NCI-H1436 (cell line): ENCODE results near the gene PPP1R13L.
A peak's percentile ranks its signal among the peaks of the same experiment; 100 is the strongest.

ENCODE experiments used
- DNase-seq: peaks from one replicate; lab custom pipeline; 2025; lab: John Stamatoyannopoulos, UW

PPP1R13L gene

GRCh38 chr19:45406226-45407090, 1.6 kb upstream of the PPP1R13L start, which contains the start of gene POLR1G:
Gene POLR1G (plus strand): TSS chr19:45406644. CDS start chr19:45406697, 53 bp downstream.
- peak; percentile 85 for DNase-seq

- peak; percentile 91 for DNase-seq
These were observed 761 bp upstream of the PPP1R13L start for GRCh38 chr19:45405435-45406225.

DNA sequence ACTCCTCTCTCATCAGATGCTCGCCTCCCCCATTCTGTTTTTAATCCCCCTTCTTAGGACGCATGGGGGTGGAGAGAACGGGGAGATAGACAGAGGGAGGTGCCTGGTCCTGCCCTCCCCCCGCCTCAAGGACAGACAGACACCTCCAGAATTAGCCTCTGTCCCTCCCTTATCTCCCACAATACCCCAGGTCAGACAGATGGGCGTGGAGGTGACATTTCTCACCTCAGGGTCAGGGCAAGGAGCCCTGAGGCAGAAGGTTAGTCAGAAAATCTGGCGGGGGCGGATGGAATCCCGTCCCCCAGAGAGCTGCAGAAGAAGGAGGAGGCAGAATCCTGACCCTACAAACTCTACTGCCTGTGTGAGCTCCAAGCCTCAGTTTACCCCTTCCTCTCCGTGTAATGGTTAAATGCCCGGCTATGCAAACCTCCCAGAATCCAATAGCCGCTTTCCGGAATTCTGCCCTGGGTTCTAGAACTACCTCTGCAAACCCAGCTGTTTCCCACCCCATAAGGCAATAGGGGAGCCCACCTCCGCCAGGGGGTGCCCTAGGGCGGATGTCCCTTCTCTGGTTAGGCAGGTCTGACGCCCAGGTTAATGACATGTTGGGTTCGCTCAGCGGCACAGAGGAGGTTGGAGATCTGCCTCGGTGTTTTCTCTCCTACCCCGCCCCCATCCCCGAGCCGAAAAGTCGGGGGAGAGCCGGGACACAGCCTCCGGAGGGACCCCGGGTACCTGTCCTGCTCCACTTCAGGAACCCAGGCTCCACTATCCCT, 900 bp downstream of the PPP1R13L start:
- peak; percentile 54 for DNase-seq

DNA sequence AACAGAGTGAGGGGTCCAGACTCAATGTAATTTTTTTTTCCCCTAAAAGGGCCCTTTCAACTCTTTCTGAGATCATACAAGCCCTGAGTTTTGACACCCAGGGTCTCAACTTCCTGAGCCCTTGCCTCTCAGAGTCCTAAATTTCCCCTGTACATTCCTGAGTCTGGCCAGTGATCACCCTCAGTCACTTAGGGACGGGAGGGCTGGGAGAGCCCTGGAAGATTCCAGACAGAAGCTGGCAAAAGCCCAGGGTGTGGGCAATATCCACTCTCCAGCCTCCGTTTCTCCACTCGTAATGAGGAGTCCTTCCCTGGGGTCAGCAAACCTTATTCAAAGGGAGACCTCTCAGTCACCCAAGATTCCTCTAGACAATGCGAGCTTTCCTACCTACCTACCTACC, 1.6 kb downstream of the PPP1R13L start:
- DNase-seq, result no peak

DNA sequence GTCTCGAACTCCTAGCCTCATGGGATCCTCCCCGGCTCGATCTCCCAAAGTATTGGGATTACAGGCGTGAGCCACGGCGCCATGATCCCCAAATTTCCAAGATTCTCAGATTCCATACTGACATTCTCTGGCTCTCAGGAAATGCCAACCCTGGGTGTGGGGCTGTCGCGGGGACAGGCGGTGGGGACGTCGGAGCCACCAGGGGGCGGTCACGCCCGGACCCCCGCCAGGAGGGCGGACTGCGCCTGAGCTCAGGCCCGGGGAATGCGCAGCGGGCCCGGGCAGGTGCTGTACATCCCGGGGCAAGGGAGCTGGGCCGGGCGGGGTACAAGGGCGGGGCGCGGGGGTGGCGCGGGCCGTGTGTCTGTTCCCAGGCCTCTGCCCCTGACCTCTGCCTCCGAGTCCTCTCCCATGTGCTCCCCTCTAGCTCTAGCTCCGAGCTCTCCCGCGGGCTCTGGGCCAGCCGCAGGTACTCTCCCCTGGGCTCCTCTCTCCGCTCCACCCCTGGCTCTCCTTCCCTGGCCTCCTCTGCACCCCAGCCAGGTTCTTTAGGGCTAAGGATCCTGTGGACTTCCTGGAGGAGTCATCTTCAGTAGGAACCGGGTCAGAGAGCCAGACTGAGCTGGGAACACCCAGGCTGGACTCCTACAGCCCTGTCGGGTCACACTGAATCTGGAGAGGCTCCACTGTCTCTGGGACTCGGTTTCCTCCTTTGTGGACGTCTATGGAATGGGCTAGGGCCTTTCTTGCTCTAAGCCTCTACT, 2.4 kb downstream of the PPP1R13L start:
- DNase-seq, result no peak

- DNase-seq, result no peak
These were observed 3.1 kb downstream of the PPP1R13L start for GRCh38 chr19:45401815-45402214.

DNA sequence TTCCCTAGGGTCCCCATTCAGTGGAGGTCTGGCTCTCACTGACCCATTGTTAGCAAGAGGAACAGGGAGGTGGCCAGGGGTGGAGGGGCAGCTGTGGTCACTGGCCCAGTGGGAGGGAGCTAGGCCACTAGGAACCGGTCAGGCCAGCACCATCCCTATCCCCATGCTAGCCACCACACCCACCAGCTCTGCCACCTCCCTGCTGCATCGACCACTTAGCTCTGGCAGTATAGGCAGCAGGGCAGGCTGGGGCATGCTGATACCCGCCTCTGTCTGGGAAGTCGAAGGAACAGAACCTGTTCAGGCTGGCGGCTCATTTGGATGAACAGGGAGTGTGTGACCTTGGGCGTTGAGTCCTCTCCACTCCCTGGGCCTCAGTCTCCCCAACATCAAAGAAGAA, 4.7 kb downstream of the PPP1R13L start:
- no peak for DNase-seq

- DNase-seq, result no peak
These were observed 8.8 kb downstream of the PPP1R13L start for GRCh38 chr19:45395821-45396617.

GRCh38 chr19:45391871-45392665, 12.8 kb downstream of the PPP1R13L start:
- no peak for DNase-seq

DNA sequence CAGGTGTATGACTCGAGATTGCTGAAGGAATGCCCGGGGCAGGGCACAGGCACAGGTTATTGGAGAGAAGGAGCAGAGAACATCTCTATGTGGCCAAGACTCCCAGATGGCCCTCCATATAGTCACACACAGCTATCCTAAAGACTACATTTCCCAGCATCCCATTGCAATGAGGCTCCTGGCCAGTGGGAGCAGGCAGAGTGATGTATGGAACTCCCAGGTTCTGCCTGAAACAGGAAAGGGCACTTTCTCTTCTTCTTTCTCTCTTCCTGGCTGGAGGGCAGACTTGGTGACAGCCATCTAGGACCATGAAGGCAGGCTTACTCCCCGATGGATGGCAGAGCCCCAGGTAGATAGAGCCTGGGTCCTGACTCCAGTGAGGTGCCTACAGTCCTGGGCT, 13.5 kb downstream of the PPP1R13L start:
- DNase-seq, result no peak

DNA sequence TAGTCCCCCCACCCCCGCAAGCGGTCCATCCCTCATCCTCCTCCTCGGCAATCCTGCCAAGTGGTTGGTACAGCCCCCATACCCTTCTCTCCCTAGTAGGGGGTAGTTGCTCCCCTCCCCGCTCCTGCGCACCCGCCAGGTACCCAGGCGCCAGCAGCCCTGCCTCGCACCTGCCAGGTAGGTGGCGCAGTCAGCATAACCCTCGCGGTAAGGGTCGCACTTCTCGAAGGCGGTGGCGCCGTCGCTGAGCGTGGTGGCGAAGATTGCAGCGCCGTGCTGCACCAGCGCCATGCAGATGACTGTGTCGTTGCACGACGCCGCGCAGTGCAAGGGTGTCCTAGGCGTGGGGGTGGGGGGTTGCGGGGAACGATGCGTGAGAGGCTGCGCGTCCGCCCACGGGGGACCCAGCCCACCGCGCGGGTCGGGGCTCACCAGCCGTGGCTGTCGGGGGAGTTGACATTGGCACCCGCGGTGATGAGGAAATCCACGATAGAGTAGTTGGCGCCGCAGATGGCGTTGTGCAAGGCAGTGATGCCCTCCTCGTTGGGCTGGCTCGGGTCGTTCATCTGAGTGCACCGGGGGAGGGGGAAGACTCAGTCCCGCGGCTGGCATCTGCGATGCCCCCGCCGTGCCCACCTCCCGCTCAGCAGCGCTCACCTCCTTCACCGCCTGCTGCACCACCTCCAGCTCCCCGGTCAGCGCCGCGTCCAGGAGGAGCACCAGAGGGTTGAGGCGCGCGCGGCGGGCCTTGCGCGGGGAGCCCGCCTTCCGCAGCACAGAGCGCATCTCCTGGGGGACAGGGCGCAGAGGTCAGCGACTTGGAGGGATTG, 19.3 kb downstream of the PPP1R13L start:
- DNase-seq, result peak; percentile 6

GRCh38 chr19:45382426-45382825, 22.4 kb downstream of the PPP1R13L start:
- no peak for DNase-seq

- no peak for DNase-seq
These were observed 24.8 kb downstream of the PPP1R13L start for GRCh38 chr19:45380107-45380506.

- no peak for DNase-seq
These were observed 28.7 kb downstream of the PPP1R13L start for GRCh38 chr19:45376045-45376724.

DNA sequence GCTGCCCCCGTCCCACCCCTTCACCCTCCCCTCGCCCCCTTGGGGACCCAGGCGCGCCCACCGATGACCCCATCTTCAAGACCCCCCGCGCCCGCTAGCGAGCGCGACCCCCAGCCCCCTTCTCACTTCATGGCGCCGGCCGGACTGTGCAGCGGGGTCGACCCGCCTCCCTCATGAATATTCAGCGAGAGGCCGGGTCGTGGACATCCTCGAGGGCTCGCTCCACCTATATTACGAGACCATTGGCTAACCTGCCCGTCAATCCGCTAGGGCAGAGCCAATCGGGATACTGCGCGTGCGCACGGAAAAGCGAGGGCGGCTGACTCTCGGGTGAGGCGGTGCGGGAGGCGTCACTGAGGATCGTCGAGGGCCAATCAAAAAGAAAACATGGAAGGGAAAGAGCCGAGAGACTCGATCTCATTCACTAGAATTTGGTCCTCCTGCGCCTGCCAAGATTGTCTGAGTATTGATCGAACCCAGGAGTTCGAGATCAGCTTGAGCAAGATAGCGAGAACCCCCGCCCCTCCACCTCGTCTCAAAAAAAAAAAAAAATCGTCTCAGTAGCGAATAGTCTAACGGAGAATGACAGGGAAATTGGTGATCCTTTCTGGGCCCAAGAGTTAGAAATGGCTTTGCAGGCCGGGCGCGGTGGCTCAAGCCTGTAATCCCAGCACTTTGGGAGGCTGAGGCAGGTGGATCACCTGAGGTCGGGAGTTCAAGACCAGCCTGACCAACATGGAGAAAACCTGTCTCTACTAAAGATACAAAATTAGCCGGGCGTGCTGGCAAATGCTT, 34.3 kb downstream of the PPP1R13L start, which contains the start of gene ERCC2:
Gene ERCC2, minus strand, starts transcription at position 164 of the 795 bp plus-strand sequence. Its CDS starts 33 bp downstream, at position 131.
- DNase-seq, result peak; percentile 96

DNA sequence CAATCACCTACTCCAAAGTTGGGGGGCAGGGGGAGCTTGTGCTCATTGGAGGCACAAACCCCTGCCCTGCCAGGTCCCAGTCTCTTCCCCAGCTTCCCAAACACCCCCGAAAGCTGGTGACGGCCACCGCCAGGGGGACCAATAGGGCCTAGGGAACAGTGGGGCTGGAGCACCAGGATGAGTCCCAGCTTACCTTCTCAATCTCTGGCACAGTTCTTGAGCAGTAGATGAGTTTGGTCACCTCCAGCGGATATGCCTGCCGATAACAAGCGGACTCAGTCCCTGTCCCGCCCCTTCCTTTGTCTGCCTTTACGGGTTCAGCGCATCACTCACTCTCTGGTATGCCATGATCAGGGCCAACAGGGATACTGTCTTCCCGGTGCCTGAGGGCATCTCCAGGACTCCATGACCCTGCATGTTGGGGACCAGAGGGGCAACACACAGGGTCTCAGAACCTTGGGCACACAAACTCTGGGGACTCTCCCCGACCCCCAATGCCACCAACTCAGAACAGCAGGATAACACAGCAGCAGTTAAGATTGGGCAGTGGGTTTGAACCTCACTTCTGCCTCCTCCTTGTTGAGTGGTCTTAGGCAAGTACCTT, 36.0 kb downstream of the PPP1R13L start:
- no peak for DNase-seq

DNA sequence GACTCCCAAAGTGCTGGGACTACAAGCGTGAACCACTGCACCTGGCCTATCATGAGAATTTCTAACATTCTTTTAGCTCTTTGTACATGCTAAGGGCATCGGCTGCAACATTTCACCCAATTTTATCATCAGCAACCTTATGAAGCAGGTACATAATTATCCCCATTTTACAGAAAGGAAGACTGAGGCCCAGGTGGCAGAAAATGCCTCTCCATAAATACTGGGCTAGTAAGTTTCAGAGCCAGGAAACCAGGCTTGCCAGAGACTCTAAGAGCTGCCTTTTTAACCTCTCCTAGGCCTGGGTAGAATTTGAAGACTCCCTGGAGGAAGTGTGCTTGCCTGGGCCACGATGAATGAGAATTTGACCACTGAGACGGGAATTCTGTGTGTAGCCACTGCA, 36.7 kb downstream of the PPP1R13L start:
- DNase-seq, result no peak
